Caco-2 (cell line): ENCODE data around the gene ATP5F1C. TPM values are rescaled to one million over a fixed set of nuclear protein-coding genes. Genes with fewer than 3 reads are reported as not detected.
"Not testable (repeated sequence)": the region's sequence is repeated elsewhere in the genome, so short reads cannot be mapped to it uniquely, and the experiment has no call there.

Source experiments
- BruUV-seq: library from RNA; stranded (reverse); fragments of 400-500 nt; replicated peaks from 2 replicates; lab custom pipeline; 2021; lab: Mats Ljungman, UMichigan
- CTCF ChIA-PET: fragments of 300-600 bp; sonication (Branson Sonifier 250); formaldehyde crosslinking; loops from one replicate; lab custom pipeline; 2022; ENCODE audit warnings: antibody characterized with exemption; lab: Charles Lee
- POLR2A ChIA-PET: fragments of 300-600 bp; sonication (Branson Sonifier 250); formaldehyde crosslinking; loops from one replicate; lab custom pipeline; 2022; ENCODE audit warnings: antibody characterized with exemption; lab: Charles Lee
- DNase-seq, 2 experiments: peaks; one replicate each; pipeline versions ENCODE4 v3.0.0 to v3.0.0-alpha.2; 2020 to 2022
- H3K27me3 ChIP-seq: replicated peaks from 2 replicates; pipeline ENCODE4 v1.6.0; 2011; ENCODE audit warnings: low read length; ENCODE audit not compliant: control insufficient read depth, insufficient read depth
- H3K36me3 ChIP-seq: 2 replicates; pipeline ENCODE4 v1.5.1; 2011; ENCODE audit warnings: low read length; ENCODE audit not compliant: control insufficient read depth, insufficient read depth
- H3K4me1 ChIP-seq: fragments of 250-450 bp; sonication (Bioruptor Pico); 2 replicates; pipeline ENCODE4 v1.5.1; 2020; ENCODE audit warnings: mild to moderate bottlenecking
- H3K4me3 ChIP-seq: 2 replicates; pipeline ENCODE4 v1.5.1; 2011; ENCODE audit warnings: low read depth, mild to moderate bottlenecking, control low read depth, low read length
- H3K9me3 ChIP-seq: fragments of 250-450 bp; sonication (Bioruptor Pico); 2 replicates; pipeline ENCODE4 v1.5.1; 2020; ENCODE audit warnings: mild to moderate bottlenecking, moderate library complexity
- H3K27ac Mint-ChIP-seq: one replicate; pipeline ENCODE4 v1.8.0; 2022; ENCODE audit warnings: mixed read lengths; ENCODE audit not compliant: unreplicated experiment
- H3K27me3 Mint-ChIP-seq: one replicate; pipeline ENCODE4 v1.8.0; 2022; ENCODE audit warnings: mixed read lengths; ENCODE audit not compliant: insufficient read depth, unreplicated experiment
- H3K36me3 Mint-ChIP-seq: one replicate; pipeline ENCODE4 v1.8.0; 2022; ENCODE audit warnings: mild to moderate bottlenecking, mixed read lengths; ENCODE audit not compliant: insufficient read depth, unreplicated experiment
- H3K4me1 Mint-ChIP-seq: one replicate; pipeline ENCODE4 v1.8.0; 2022; ENCODE audit warnings: low read depth, mixed read lengths; ENCODE audit not compliant: unreplicated experiment
- H3K4me3 Mint-ChIP-seq: one replicate; pipeline ENCODE4 v1.8.0; 2022; ENCODE audit warnings: mild to moderate bottlenecking, moderate library complexity, mixed read lengths; ENCODE audit not compliant: unreplicated experiment
- H3K9me3 Mint-ChIP-seq: one replicate; pipeline ENCODE4 v1.8.0; 2022; ENCODE audit warnings: mixed read lengths; ENCODE audit not compliant: unreplicated experiment
- CTCF ChIP-seq, 2 experiments: fragments of 200-600 bp in 1 of 2; IDR thresholded peaks; 1 replicate in 1 of 2; 2 replicates in 1 of 2; pipeline versions ENCODE4 v1.5.1 to v1.8.0; 2011 to 2022; ENCODE audit warnings: antibody characterized with exemption in 1 of 2, control low read depth in 1 of 2, inconsistent platforms in 1 of 2, low read depth in 1 of 2, low read length in 1 of 2, mild to moderate bottlenecking in 1 of 2, moderate library complexity in 1 of 2; ENCODE audit not compliant: insufficient read depth in 1 of 2, severe bottlenecking in 1 of 2, unreplicated experiment in 1 of 2
- intact Hi-C: fragments of 100-400 bp; cut with micrococcal nuclease; formaldehyde crosslinking; loops from one replicate; pipeline ENCODE4 v1.10.0; 2022; ENCODE audit not compliant: unreplicated experiment
- total RNA-seq: library from RNA; stranded (reverse); gene quantifications from 2 replicates; pipeline ENCODE4 v1.2.3, GENCODE V29; 2022

Gene ATP5F1C
- total RNA-seq, 1 experiment from 2014 or later, result 568 TPM

GRCh38 chr10:7808686-7809267 lies 20.8 kb downstream of the ATP5F1C start:
- no peaks in the 10 kb centered on the region for H3K9me3 Mint-ChIP-seq
- intact Hi-C loops, result no loop called here
- no TSS peak for BruUV-seq
- ChIA-PET CTCF (interaction anchor here (1.6 to 2.3 kb wide), 2 partner anchors 10 to 283 kb away, joined by 6 to 9 read pairs; partner anchors contain the start of gene TAF3), POLR2A (interaction anchor here (1.4 kb wide), 2 partner anchors 9 to 21 kb away, joined by 4 to 8 read pairs; partner anchors contain the start of genes ATP5F1C, KIN and TAF3)
- H3K4me1 Mint-ChIP-seq, result peaks cover 6% of the 10 kb centered on the region
- no peaks in the 10 kb centered on the region for H3K27me3 Mint-ChIP-seq
- H3K4me3 Mint-ChIP-seq, result no peak overlapping the region
- H3K27ac Mint-ChIP-seq, result no peak overlapping the region
- peaks cover 57% of the 10 kb centered on the region for H3K36me3 Mint-ChIP-seq
- no peak for TF ChIP-seq CTCF (IDR thresholded peaks at IDR 0.05; ENCODE audit: insufficient read depth in 1 of 2, low read depth in 1 of 2, low read length in 1 of 2, severe bottlenecking in 1 of 2, unreplicated experiment in 1 of 2)
- Histone ChIP-seq H3K4me3 (no peak overlapping the region), H3K4me1 (no peaks in the 10 kb centered on the region), H3K36me3 (peaks cover 8% of the 10 kb centered on the region), H3K27me3 (no peaks in the 10 kb centered on the region), H3K9me3 (no peaks in the 10 kb centered on the region)
- no peak for DNase-seq

- intact Hi-C loops, result no loop called here
- Mint-ChIP-seq H3K9me3 (no peaks in the 10 kb centered on the region), H3K27ac (no peak overlapping the region), H3K4me1 (peaks cover 6% of the 10 kb centered on the region), H3K27me3 (no peaks in the 10 kb centered on the region), H3K36me3 (peaks cover 41% of the 10 kb centered on the region), H3K4me3 (no peak overlapping the region)
- Histone ChIP-seq H3K4me1 (peaks cover 4% of the 10 kb centered on the region; the same call in 1 of the 2 replicates), H3K4me3 (no peak overlapping the region), H3K27me3 (no peaks in the 10 kb centered on the region), H3K36me3 (0 out of 2 replicates have a peak, but pooled peaks cover 1% of the 10 kb centered on the region), H3K9me3 (no peaks in the 10 kb centered on the region)
- ChIA-PET POLR2A (no interaction called here), CTCF (interaction anchor here (2.3 kb wide), 1 partner anchor 8 kb away, joined by 6 read pairs; the partner anchor contains the start of gene TAF3)
- DNase-seq, result no peak
- no peak for TF ChIP-seq CTCF (IDR thresholded peaks at IDR 0.05; ENCODE audit: insufficient read depth in 1 of 2, low read depth in 1 of 2, low read length in 1 of 2, severe bottlenecking in 1 of 2, unreplicated experiment in 1 of 2)
- BruUV-seq, result no TSS peak
These were observed 22.5 kb downstream of the ATP5F1C start for GRCh38 chr10:7810443-7810842.

GRCh38 chr10:7811000-7811399 lies 23.0 kb downstream of the ATP5F1C start:
- H3K9me3 Mint-ChIP-seq, result no peaks in the 10 kb centered on the region
- no peak for DNase-seq
- Histone ChIP-seq H3K9me3 (no peaks in the 10 kb centered on the region), H3K36me3 (0 out of 2 replicates have a peak, but pooled peaks cover 1% of the 10 kb centered on the region), H3K4me3 (no peak overlapping the region), H3K27me3 (no peaks in the 10 kb centered on the region), H3K4me1 (peaks cover 4% of the 10 kb centered on the region; the same call in 1 of the 2 replicates)
- H3K4me3 Mint-ChIP-seq, result no peak overlapping the region
- H3K4me1 Mint-ChIP-seq, result peaks cover 6% of the 10 kb centered on the region
- ChIA-PET CTCF (no interaction called here), POLR2A (no interaction called here)
- BruUV-seq, result no TSS peak
- TF ChIP-seq CTCF (IDR thresholded peaks at IDR 0.05; ENCODE audit: insufficient read depth in 1 of 2, low read depth in 1 of 2, low read length in 1 of 2, severe bottlenecking in 1 of 2, unreplicated experiment in 1 of 2), result no peak
- no peak overlapping the region for H3K27ac Mint-ChIP-seq
- intact Hi-C loops, result no loop called here
- peaks cover 35% of the 10 kb centered on the region for H3K36me3 Mint-ChIP-seq
- no peaks in the 10 kb centered on the region for H3K27me3 Mint-ChIP-seq

- H3K27me3 Mint-ChIP-seq, CTCF ChIA-PET, H3K4me3 Mint-ChIP-seq, H3K4me1 ChIP-seq, BruUV-seq, H3K27me3 ChIP-seq, intact Hi-C loops, H3K27ac Mint-ChIP-seq, H3K4me1 Mint-ChIP-seq, H3K4me3 ChIP-seq, DNase-seq, H3K9me3 ChIP-seq, H3K9me3 Mint-ChIP-seq, H3K36me3 ChIP-seq: not testable (repeated sequence)
- H3K36me3 Mint-ChIP-seq, result peaks cover 28% of the 10 kb centered on the region
- POLR2A ChIA-PET, result interaction anchor here (1.1 kb wide), 1 partner anchor 24 kb away, joined by 4 read pairs; the partner anchor contains the start of genes ATP5F1C and KIN
These were observed 23.8 kb downstream of the ATP5F1C start for GRCh38 chr10:7811743-7812142.
